Keratinocyte (primary cell): ENCODE measurements around the gene CEL. TPM values are rescaled to one million over a fixed set of nuclear protein-coding genes. Genes with fewer than 3 reads are reported as not detected.

Source experiments
- DNase-seq: peaks from one replicate; pipeline ENCODE4 v3.0.0-alpha.2; 2011; ENCODE audit warnings: low read depth, missing footprints, low spot score
- FAIRE-seq: peaks from 2 replicates; lab custom pipeline; 2011; peaks lifted over from hg19 to GRCh38; lab: Jason Lieb, UNC
- H2AFZ ChIP-seq: 2 replicates; pipeline ENCODE4 v1.6.0; 2012; ENCODE audit warnings: low read length, control low read depth, inconsistent platforms; ENCODE audit not compliant: control insufficient read depth
- H3K27ac ChIP-seq: 2 replicates; pipeline ENCODE4 v1.5.1; 2011; ENCODE audit warnings: low read length; ENCODE audit not compliant: control insufficient read depth, insufficient read depth
- H3K27me3 ChIP-seq: 3 replicates; pipeline ENCODE4 v1.6.0; 2011; ENCODE audit warnings: low read length; ENCODE audit not compliant: control insufficient read depth, insufficient read depth; ENCODE audit errors: extremely low read depth
- H3K36me3 ChIP-seq, 2 experiments: 2 replicates in 1 of 2; 3 replicates in 1 of 2; pipeline ENCODE4 v1.5.1; 2011; ENCODE audit warnings: low read length in 2 of 2, mild to moderate bottlenecking in 1 of 2; ENCODE audit not compliant: control insufficient read depth in 2 of 2, insufficient read depth in 2 of 2; ENCODE audit errors: extremely low read depth in 1 of 2
- H3K4me1 ChIP-seq: 3 replicates; pipeline ENCODE4 v1.5.1; 2011; ENCODE audit warnings: low read length; ENCODE audit not compliant: control insufficient read depth, insufficient read depth; ENCODE audit errors: extremely low read depth
- H3K4me2 ChIP-seq: 3 replicates; pipeline ENCODE4 v1.6.0; 2011; ENCODE audit warnings: low read depth, low read length; ENCODE audit not compliant: control insufficient read depth, insufficient read depth; ENCODE audit errors: extremely low read depth
- H3K4me3 ChIP-seq, 3 experiments: fragments of 200-600 bp in 1 of 3; sonication (generic) in 1 of 3; 2 replicates in 2 of 3; 3 replicates in 1 of 3; pipeline ENCODE4 v1.5.1; 2011 to 2016; ENCODE audit warnings: low read length in 3 of 3, mild to moderate bottlenecking in 3 of 3, control low read depth in 2 of 3, inconsistent platforms in 1 of 3, low read depth in 1 of 3, mixed read lengths in 1 of 3, mixed run types in 1 of 3, moderate library complexity in 1 of 3; ENCODE audit not compliant: control insufficient read depth in 2 of 3, insufficient read depth in 2 of 3; ENCODE audit errors: extremely low read depth in 1 of 3
- H3K79me2 ChIP-seq: 2 replicates; pipeline ENCODE4 v1.6.0; 2012; ENCODE audit warnings: low read length; ENCODE audit not compliant: control insufficient read depth, insufficient read depth
- H3K9ac ChIP-seq: 3 replicates; pipeline ENCODE4 v1.6.0; 2011; ENCODE audit warnings: low read length; ENCODE audit not compliant: control insufficient read depth, insufficient read depth; ENCODE audit errors: extremely low read depth
- H3K9me1 ChIP-seq: 3 replicates; pipeline ENCODE4 v1.6.0; 2011; ENCODE audit warnings: low read length; ENCODE audit not compliant: control insufficient read depth, insufficient read depth; ENCODE audit errors: extremely low read depth
- H3K9me3 ChIP-seq: 2 replicates; pipeline ENCODE4 v1.5.1; 2012; ENCODE audit warnings: low read depth, low read length; ENCODE audit not compliant: control insufficient read depth
- H4K20me1 ChIP-seq: 3 replicates; pipeline ENCODE4 v1.6.0; 2011; ENCODE audit warnings: low read length; ENCODE audit not compliant: control insufficient read depth, insufficient read depth; ENCODE audit errors: extremely low read depth
- EZH2 ChIP-seq: IDR thresholded peaks from one replicate; pipeline ENCODE4 v1.6.1; 2012; ENCODE audit warnings: inconsistent platforms, mild to moderate bottlenecking, low read length, moderate library complexity
- dilution Hi-C: fragments of 300-500 bp; cut with MboI; formaldehyde crosslinking; loops from one replicate; pipeline ENCODE4 v1.7.0; 2020; ENCODE audit warnings: low sequenced_read_pairs; ENCODE audit not compliant: extremely low pct_ligation_motif_present
- polyA plus RNA-seq, 5 experiments: library from polyadenylated mRNA; depleted of rRNA in 3 of 5; stranded (reverse) in 3 of 5; stranded (forward) in 1 of 5; unstranded in 1 of 5; fragments of >200 nt; gene quantifications; 1 replicate in 1 of 5; 2 replicates in 3 of 5; 3 replicates in 1 of 5; pipeline versions ENCODE4 v1.2.1 to v1.2.3, GENCODE V29; 2011 to 2012; ENCODE audit warnings: missing spikeins in 2 of 5, low read depth in 1 of 5, low replicate concordance in 1 of 5
- TF ChIP-seq, protein P1 (sequence below), 3 experiments: IDR thresholded peaks in 1 of 3; conservative IDR thresholded peaks in 1 of 3; optimal IDR thresholded peaks in 1 of 3; 2 replicates in 2 of 3; 3 replicates in 1 of 3; pipeline versions ENCODE3 to v1.5.1; 2011; ENCODE audit warnings: low read length in 3 of 3, mild to moderate bottlenecking in 3 of 3, moderate library complexity in 2 of 3, control low read depth in 1 of 3, inconsistent platforms in 1 of 3; ENCODE audit not compliant: insufficient read depth in 2 of 3; ENCODE audit errors: extremely low read depth in 1 of 3

Gene CEL
- polyA plus RNA-seq, 1 donor (not counting 4 experiments of a cell fraction or from before 2014, with no cell fraction given) = 0.12 TPM

DNA sequence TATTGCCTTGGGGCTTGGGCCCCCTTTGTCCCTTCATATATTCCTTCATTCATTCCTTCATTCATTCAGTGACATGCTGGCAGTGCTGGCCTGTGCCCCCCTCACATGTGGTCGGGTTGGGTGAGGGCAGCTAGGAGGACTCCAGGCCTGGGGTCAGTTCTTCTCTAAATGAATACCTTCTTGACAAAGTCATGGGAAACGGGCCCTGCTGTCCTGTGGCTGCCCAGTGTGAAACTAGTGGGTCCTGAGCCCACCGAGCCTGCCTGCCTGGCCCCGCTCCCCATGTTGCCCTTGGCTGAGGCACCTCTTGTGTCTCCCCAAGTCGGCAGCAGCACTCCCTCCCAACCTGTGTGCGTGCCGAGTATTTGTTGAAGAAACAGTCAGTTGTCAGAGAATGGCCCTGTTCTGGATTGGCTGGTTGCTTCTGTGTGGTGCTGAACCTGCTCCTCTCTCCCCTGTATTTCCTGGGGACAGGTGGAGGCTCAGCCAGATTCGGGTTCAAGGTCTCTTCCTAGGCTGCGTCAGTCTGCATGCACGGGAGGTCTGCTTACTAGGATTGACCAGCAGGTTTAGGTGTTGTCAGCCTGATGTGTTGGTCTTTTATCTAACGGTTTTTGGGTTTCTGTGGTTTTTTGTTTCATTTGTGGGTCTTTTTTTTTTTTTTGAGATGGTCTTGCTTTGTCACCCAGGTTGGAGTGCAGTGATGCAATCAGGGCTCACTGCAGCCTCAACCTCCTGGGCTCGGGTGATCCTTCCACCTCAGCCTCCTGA lies 3.0 kb upstream of the CEL start:
- H3K9me1 ChIP-seq = peaks cover 3% of the 10 kb centered on the region
- H3K4me1 ChIP-seq = peaks cover 36% of the 10 kb centered on the region
- H3K36me3 ChIP-seq = peaks cover 0 to 12% of the 10 kb centered on the region in 2 experiments
- H3K4me2 ChIP-seq = no peak overlapping the region
- dilution Hi-C loops = no loop called here
- TF ChIP-seq, protein P1, sequence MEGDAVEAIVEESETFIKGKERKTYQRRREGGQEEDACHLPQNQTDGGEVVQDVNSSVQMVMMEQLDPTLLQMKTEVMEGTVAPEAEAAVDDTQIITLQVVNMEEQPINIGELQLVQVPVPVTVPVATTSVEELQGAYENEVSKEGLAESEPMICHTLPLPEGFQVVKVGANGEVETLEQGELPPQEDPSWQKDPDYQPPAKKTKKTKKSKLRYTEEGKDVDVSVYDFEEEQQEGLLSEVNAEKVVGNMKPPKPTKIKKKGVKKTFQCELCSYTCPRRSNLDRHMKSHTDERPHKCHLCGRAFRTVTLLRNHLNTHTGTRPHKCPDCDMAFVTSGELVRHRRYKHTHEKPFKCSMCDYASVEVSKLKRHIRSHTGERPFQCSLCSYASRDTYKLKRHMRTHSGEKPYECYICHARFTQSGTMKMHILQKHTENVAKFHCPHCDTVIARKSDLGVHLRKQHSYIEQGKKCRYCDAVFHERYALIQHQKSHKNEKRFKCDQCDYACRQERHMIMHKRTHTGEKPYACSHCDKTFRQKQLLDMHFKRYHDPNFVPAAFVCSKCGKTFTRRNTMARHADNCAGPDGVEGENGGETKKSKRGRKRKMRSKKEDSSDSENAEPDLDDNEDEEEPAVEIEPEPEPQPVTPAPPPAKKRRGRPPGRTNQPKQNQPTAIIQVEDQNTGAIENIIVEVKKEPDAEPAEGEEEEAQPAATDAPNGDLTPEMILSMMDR (optimal IDR thresholded peaks at IDR 0.05 in 1 of 3, IDR thresholded peaks at IDR 0.05 in 1 of 3, conservative IDR thresholded peaks at IDR 0.05 in 1 of 3; ENCODE audit: extremely low read depth in 1 of 3, insufficient read depth in 2 of 3, low read length in 3 of 3) = no peak
- TF ChIP-seq EZH2 = no peak
- H3K27me3 ChIP-seq = peaks cover 5% of the 10 kb centered on the region
- no peak overlapping the region for H2AFZ ChIP-seq
- H4K20me1 ChIP-seq = no peaks in the 10 kb centered on the region
- no peak for DNase-seq
- H3K79me2 ChIP-seq = no peaks in the 10 kb centered on the region
- H3K4me3 ChIP-seq = no peak overlapping the region
- no peaks in the 10 kb centered on the region for H3K9me3 ChIP-seq
- H3K9ac ChIP-seq = no peak overlapping the region
- no peak overlapping the region for H3K27ac ChIP-seq
- FAIRE-seq = no peak

GRCh38 chr9:133059623-133060022 lies 2.2 kb upstream of the CEL start:
- Histone ChIP-seq H3K4me1 (peaks cover 43% of the 10 kb centered on the region), H2AFZ (no peak overlapping the region), H3K27me3 (peaks cover 10% of the 10 kb centered on the region), H3K36me3 (peaks cover 0 to 12% of the 10 kb centered on the region in 2 experiments), H3K9me3 (no peaks in the 10 kb centered on the region), H3K27ac (no peak overlapping the region), H3K4me3 (no peak overlapping the region), H3K79me2 (no peaks in the 10 kb centered on the region), H3K9ac (no peak overlapping the region), H3K4me2 (peak overlapping the region; percentile 66), H4K20me1 (no peaks in the 10 kb centered on the region), H3K9me1 (peaks cover 3% of the 10 kb centered on the region)
- FAIRE-seq = peak; percentile 46
- TF ChIP-seq EZH2 = no peak
- TF ChIP-seq, protein P1 (optimal IDR thresholded peaks at IDR 0.05 in 1 of 3, IDR thresholded peaks at IDR 0.05 in 1 of 3, conservative IDR thresholded peaks at IDR 0.05 in 1 of 3; ENCODE audit: extremely low read depth in 1 of 3, insufficient read depth in 2 of 3, low read length in 3 of 3) = no peak
- DNase-seq = no peak
- dilution Hi-C loops = no loop called here
